Chondrocyte (in vitro differentiated cells): ENCODE results near the gene MRPL39. TPM values are rescaled to one million over a fixed set of nuclear protein-coding genes. Genes with fewer than 3 reads are reported as not detected.
A peak's percentile ranks its signal among the peaks of the same experiment; 100 is the strongest.

ENCODE experiments used
- DNase-seq: peaks from one replicate; pipeline ENCODE4 v3.0.0; 2021; ENCODE audit warnings: mixed read lengths, low spot score
- H3K27ac Mint-ChIP-seq: one replicate; pipeline ENCODE4 v1.8.0; 2021; ENCODE audit warnings: mild to moderate bottlenecking, moderate library complexity, mixed read lengths; ENCODE audit not compliant: unreplicated experiment
- H3K27me3 Mint-ChIP-seq: 2 replicates; pipeline ENCODE4 v1.8.0; 2021; ENCODE audit warnings: low read depth, mixed read lengths
- H3K36me3 Mint-ChIP-seq: 2 replicates; pipeline ENCODE4 v1.8.0; 2021; ENCODE audit warnings: low read depth, mixed read lengths
- H3K4me1 Mint-ChIP-seq: 2 replicates; pipeline ENCODE4 v1.8.0; 2021; ENCODE audit warnings: low read depth, mild to moderate bottlenecking, mixed read lengths
- H3K4me3 Mint-ChIP-seq: one replicate; pipeline ENCODE4 v1.8.0; 2021; ENCODE audit warnings: mild to moderate bottlenecking, moderate library complexity, mixed read lengths; ENCODE audit not compliant: unreplicated experiment
- H3K9me3 Mint-ChIP-seq: 2 replicates; pipeline ENCODE4 v1.8.0; 2021; ENCODE audit warnings: low read depth, mixed read lengths
- CTCF ChIP-seq: fragments of 200-600 bp; sonication (generic); IDR thresholded peaks from 2 replicates; pipeline ENCODE4 v1.5.0; 2021; ENCODE audit warnings: antibody characterized with exemption, mild to moderate bottlenecking, moderate library complexity
- total RNA-seq: library from RNA; stranded (reverse); gene quantifications from 3 replicates; pipeline ENCODE4 v1.2.1, GENCODE V29; 2021

Gene MRPL39
- total RNA-seq, 1 donor from 2014 or later = 21.5 TPM

DNA sequence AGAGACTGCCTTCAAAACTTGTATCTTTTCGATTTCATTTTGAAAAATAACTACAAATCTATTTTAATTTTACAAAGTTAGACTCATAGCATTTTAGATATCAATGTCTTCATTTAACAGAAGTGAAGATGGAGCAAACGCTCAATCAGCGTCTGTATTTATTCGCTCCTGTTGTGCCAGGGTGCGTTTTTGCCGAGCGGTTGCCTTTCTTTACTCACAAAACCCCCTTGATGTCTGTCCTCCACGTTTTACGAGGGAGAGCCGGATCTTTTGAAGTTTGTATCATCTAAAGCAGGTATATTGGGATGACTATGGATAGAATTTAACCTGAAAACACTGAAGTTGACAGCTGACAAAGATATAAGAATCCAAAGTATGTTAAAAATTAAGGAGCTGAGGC, 44.6 kb downstream of the MRPL39 start:
- H3K27me3 Mint-ChIP-seq = no peaks in the 10 kb centered on the region
- H3K27ac Mint-ChIP-seq = no peak overlapping the region
- H3K4me3 Mint-ChIP-seq = peak overlapping the region; percentile 81
- no peak for DNase-seq
- H3K9me3 Mint-ChIP-seq = no peaks in the 10 kb centered on the region
- no peak for TF ChIP-seq CTCF
- peaks cover 26% of the 10 kb centered on the region for H3K4me1 Mint-ChIP-seq
- peaks cover 5% of the 10 kb centered on the region for H3K36me3 Mint-ChIP-seq

DNA sequence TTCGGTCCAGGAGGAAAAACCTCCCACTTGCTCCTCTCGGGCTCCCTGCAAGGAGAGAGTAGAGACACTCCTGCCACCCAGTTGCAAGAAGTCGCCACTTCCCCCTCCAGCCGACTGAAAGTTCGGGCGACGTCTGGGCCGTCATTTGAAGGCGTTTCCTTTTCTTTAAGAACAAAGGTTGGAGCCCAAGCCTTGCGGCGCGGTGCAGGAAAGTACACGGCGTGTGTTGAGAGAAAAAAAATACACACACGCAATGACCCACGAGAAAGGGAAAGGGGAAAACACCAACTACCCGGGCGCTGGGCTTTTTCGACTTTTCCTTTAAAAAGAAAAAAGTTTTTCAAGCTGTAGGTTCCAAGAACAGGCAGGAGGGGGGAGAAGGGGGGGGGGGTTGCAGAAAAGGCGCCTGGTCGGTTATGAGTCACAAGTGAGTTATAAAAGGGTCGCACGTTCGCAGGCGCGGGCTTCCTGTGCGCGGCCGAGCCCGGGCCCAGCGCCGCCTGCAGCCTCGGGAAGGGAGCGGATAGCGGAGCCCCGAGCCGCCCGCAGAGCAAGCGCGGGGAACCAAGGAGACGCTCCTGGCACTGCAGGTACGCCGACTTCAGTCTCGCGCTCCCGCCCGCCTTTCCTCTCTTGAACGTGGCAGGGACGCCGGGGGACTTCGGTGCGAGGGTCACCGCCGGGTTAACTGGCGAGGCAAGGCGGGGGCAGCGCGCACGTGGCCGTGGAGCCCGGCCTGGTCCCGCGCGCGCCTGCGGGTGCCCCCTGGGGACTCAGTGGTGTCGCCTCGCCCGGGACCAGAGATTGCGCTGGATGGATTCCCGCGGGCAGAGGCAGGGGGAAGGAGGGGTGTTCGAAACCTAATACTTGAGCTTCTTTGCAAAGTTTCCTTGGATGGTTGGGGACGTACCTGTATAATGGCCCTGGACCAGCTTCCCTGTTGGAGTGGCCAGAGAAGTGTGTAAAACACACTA, 45.3 kb downstream of the MRPL39 start:
- Mint-ChIP-seq H3K4me3 (peak overlapping the region; percentile 81), H3K9me3 (no peaks in the 10 kb centered on the region), H3K36me3 (peaks cover 5% of the 10 kb centered on the region), H3K27me3 (no peaks in the 10 kb centered on the region), H3K4me1 (peaks cover 23% of the 10 kb centered on the region), H3K27ac (peak overlapping the region; percentile 41)
- peak; percentile 73 for TF ChIP-seq CTCF
- no peak for DNase-seq

DNA sequence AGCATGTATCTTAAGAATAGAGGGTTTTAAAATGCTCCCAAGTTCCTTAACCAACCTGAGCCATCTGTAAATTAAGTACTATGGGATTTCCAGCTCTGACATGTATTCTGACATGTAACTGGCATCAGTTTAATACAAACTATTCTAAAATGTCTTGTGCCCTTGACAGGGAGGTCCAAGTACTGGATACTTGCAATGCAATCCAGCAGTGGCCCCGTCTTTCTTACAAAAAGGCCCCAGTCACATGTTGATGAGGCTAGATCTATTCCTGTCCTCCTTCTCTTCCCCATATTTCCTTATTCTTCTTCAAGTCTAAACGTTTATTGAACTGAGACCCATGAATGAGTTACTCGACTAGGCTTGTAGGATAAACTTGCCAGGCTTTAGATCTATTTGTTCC, 46.4 kb downstream of the MRPL39 start:
- H3K27ac Mint-ChIP-seq = no peak overlapping the region

GRCh38 chr21:25560271-25560685, 47.0 kb downstream of the MRPL39 start:
- Mint-ChIP-seq H3K27me3 (no peaks in the 10 kb centered on the region), H3K36me3 (peaks cover 3% of the 10 kb centered on the region), H3K4me3 (no peak overlapping the region), H3K27ac (no peak overlapping the region), H3K9me3 (no peaks in the 10 kb centered on the region), H3K4me1 (peaks cover 23% of the 10 kb centered on the region)
- no peak for DNase-seq
- no peak for TF ChIP-seq CTCF

More for the DNA sequence above, 46.4 kb downstream of the MRPL39 start:
- Mint-ChIP-seq H3K36me3 (peaks cover 3% of the 10 kb centered on the region), H3K4me3 (peak overlapping the region; percentile 81), H3K4me1 (peaks cover 23% of the 10 kb centered on the region), H3K9me3 (no peaks in the 10 kb centered on the region), H3K27me3 (no peaks in the 10 kb centered on the region)
- no peak for TF ChIP-seq CTCF
- DNase-seq = no peak

GRCh38 chr21:25559746-25560145, 47.5 kb downstream of the MRPL39 start:
- Mint-ChIP-seq H3K27ac (no peak overlapping the region), H3K4me1 (peaks cover 23% of the 10 kb centered on the region), H3K4me3 (no peak overlapping the region), H3K27me3 (no peaks in the 10 kb centered on the region), H3K9me3 (no peaks in the 10 kb centered on the region), H3K36me3 (peaks cover 1% of the 10 kb centered on the region)
- TF ChIP-seq CTCF = no peak
- DNase-seq = no peak
